Measurements from ENCODE around the gene CSF1. TPM values are rescaled to one million over a fixed set of nuclear protein-coding genes. Genes with fewer than 3 reads are reported as not detected.

CSF1 gene
- total RNA-seq, 1 donor from 2014 or later: 4.6 TPM

DNA sequence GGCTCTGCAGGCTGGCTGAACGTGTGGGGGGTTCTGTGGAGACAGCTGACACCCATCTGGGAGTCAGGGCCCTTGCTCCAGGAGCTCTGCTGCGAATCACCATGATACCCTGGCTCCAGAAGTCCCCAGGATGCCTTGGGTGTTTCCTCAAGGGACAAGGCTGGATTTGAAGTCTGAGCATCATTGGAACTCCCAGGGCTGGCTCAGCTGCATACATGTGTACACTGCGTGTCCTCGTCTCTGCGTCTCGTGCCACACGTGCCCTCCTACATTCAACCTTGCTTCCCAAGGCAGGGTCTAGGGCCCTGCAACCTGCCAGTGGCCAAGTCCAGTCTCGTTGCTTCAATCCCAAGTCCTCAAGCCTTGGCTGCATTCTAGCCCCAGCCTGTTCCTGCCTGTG is 11.7 kb downstream of the CSF1 start:
- ATAC-seq: no peak

DNA sequence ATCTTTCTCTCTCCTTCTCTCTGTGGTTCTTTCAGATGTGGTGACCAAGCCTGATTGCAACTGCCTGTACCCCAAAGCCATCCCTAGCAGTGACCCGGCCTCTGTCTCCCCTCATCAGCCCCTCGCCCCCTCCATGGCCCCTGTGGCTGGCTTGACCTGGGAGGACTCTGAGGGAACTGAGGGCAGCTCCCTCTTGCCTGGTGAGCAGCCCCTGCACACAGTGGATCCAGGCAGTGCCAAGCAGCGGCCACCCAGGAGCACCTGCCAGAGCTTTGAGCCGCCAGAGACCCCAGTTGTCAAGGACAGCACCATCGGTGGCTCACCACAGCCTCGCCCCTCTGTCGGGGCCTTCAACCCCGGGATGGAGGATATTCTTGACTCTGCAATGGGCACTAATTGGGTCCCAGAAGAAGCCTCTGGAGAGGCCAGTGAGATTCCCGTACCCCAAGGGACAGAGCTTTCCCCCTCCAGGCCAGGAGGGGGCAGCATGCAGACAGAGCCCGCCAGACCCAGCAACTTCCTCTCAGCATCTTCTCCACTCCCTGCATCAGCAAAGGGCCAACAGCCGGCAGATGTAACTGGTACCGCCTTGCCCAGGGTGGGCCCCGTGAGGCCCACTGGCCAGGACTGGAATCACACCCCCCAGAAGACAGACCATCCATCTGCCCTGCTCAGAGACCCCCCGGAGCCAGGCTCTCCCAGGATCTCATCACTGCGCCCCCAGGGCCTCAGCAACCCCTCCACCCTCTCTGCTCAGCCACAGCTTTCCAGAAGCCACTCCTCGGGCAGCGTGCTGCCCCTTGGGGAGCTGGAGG is 12.7 kb downstream of the CSF1 start:
- ATAC-seq: no peak

GRCh38 chr1:109923946-109924275 is 13.3 kb downstream of the CSF1 start:
- ATAC-seq: no peak

GRCh38 chr1:109924316-109924715 is 13.7 kb downstream of the CSF1 start:
- peak; percentile 34 for ATAC-seq

- no peak for ATAC-seq
Observed at GRCh38 chr1:109925159-109925990, 14.7 kb downstream of the CSF1 start.

DNA sequence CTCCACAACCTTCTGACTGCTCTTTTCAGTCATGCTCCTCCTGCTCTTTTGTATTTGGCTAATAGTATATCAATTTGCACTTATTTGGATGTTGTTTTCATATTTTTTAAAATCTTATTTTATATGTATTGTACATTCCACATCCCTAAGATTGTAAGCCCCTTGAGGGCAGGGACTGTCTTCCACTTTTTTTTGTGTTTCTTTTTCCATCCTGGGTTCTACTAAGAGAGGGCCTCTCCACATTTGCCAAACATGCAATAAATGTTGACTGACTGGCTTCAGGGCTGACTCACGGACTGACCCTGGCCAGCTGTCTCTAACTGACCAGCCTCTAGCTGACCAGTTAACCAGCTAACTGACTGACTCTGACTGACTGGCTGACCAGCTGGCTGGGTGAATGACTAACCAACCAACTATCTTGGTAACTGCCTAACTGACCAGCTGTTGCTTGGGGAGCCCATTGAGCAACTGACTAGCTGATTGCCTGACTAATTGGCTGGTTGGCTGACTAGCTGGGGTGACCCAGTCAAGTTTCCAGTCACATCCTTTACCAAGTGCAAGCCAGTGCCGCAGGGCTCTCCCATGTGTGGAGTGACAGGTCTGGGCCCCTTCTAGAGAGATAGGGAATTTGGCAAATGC is 16.1 kb downstream of the CSF1 start:
- ATAC-seq: no peak

- no peak for ATAC-seq
Observed at GRCh38 chr1:109927356-109927755, 16.7 kb downstream of the CSF1 start.

GRCh38 chr1:109927911-109928321 is 17.3 kb downstream of the CSF1 start:
- no peak for ATAC-seq

- no peak for ATAC-seq
Observed at GRCh38 chr1:109928591-109929111, 18.0 kb downstream of the CSF1 start.

DNA sequence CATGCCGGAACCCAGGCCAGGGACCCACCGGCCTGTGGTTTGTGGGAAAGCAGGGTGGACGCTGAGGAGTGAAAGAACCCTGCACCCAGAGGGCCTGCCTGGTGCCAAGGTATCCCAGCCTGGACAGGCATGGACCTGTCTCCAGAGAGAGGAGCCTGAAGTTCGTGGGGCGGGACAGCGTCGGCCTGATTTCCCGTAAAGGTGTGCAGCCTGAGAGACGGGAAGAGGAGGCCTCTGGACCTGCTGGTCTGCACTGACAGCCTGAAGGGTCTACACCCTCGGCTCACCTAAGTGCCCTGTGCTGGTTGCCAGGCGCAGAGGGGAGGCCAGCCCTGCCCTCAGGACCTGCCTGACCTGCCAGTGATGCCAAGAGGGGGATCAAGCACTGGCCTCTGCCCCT is 18.5 kb downstream of the CSF1 start:
- peak; percentile 74 for ATAC-seq

- no peak for ATAC-seq
Observed at GRCh38 chr1:109929588-109930251, 19.1 kb downstream of the CSF1 start.

DNA sequence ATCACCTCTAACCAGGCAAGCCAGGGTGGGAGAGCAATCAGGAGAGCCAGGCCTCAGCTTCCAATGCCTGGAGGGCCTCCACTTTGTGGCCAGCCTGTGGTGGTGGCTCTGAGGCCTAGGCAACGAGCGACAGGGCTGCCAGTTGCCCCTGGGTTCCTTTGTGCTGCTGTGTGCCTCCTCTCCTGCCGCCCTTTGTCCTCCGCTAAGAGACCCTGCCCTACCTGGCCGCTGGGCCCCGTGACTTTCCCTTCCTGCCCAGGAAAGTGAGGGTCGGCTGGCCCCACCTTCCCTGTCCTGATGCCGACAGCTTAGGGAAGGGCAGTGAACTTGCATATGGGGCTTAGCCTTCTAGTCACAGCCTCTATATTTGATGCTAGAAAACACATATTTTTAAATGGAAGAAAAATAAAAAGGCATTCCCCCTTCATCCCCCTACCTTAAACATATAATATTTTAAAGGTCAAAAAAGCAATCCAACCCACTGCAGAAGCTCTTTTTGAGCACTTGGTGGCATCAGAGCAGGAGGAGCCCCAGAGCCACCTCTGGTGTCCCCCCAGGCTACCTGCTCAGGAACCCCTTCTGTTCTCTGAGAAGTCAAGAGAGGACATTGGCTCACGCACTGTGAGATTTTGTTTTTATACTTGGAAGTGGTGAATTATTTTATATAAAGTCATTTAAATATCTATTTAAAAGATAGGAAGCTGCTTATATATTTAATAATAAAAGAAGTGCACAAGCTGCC is 19.8 kb downstream of the CSF1 start:
- ATAC-seq: no peak

DNA sequence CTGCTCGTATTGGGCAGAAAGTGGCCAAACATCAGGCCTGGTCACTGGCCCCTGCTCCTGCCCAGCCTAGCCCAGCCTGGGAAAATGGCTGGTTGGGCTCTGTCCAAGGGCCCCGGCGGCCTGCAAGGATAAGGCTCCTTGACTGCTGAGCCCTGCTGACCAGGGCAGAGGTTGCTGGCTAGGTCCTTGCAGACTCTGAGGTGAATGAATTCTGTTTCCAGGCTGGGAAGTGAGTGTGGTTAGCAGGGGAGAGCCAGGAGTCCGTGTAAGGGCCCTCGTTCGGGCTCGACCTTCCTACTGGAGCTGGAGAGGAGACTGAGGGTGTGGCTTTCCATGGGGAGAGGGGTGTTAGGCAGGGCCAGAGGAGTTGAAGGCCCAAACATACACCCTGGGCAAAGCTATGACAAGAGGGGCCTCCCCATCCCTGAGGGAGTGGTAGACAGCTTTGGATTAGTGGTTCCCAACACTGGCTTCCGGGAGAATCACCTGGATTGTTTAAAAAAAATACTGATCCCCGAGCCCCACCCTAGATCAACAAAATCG is 20.6 kb downstream of the CSF1 start:
- peak; percentile 61 for ATAC-seq

DNA sequence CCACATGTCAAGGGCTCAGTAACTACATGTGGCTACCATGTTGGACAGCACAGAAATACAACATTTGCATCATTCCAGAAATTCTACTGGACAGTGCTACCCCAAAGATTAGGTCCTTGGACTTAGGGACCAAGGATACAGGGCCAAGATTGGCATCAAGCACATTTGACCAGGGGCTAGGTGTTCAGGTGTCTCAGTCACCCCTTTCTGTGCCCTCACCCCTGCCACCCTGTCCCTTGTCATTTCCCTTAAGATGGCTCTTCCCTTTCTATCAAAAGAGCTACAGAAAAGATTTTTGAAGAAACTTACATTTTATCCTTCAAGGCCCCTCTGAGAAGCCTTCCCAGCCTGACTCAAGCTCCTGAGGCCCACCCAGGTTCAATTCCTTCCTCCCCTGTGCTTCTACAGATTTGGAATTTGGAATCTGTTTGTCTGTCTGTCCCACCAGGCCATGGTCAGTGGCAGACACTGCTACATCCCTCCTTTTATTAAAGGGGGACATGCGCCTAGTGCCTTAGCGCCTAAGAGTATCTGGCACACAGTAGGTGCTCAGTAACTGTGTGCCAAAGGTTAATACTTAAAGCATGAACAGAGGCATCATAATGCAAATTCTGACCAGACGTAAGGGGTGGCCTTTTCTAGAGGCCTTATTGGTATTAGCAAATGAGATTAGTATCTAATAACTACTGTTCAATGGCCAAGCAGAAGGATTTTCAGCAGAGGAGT is 21.4 kb downstream of the CSF1 start:
- ATAC-seq: no peak

DNA sequence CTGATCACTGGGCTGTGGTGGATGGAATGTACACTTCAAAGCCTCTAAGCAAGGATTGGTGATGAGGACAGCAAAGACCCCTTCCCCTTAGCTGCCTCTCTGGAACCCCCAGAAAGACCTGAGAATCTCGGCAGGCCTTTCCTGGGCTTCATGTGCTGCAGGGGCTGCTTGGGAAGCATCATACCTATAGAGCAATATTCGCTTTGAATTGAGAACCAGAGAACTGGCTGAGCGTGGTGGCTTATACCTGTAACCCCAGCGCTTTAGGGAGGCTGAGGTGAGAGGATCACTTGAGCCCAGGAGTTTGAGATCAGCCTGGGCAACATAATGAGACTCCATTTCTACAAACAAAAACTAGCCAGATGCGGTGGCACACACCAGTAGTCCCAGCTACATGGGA is 22.0 kb downstream of the CSF1 start:
- no peak for ATAC-seq

DNA sequence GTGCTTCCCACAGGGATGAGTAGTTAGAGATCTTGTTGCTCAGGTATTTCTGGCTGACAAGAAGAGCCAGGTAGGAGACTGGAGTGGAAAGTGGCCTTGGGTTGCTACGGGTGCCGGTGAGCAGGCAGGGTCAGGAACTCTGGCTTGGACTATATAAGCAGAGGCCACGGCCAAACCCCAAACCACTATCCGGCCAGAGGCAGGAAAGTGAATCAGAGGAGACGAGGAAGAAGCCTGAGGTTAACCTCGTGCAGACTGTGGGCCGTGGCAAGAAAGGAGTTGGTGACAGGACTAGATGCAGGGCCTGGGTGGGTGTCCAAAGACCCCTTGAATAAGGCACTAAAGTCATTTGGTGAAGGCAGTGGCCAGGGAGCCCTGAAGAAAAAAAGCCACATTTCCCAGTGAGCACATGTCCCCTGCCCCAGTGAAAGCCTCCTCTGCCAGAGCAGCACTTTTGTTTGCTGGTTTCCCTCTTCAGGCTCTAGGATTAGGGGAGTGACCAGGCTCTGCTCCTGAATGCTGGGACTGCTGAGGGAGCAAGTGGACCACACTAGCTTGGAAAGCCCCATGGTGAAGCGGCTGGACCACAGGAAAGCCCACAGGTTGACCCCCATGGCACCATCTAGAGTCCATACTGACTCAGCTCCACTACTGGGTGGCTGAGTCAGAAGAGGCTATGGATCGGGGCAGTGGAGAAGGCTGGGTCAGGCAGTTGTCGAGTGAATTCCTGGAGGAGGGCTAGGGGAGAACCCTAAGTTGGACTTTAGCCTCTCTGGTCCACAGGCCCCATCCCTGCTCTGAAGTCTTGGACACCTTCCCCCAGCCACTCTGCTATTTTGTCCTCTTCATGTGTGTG is 23.4 kb downstream of the CSF1 start:
- ATAC-seq: no peak

- no peak for ATAC-seq
Observed at GRCh38 chr1:109935451-109935900, 24.8 kb downstream of the CSF1 start.

DNA sequence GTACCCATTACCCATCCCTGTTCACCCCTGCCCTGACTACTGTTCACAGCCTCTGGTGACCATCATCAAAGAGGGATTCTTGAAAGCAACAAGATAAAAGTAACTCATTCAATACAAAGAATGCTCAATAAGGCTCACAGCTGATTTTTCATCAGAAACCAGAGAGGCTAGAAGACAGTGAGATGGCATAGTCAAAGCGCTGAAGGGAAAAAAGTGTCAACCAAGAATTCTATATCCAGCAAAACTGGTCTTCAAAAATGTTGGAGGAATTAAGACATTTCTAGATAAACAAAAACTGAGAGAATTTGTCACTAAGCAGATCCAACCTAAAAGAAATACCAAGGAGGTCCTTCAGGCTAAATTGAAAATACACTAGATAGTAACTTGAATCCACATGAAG is 27.1 kb downstream of the CSF1 start:
- no peak for ATAC-seq

DNA sequence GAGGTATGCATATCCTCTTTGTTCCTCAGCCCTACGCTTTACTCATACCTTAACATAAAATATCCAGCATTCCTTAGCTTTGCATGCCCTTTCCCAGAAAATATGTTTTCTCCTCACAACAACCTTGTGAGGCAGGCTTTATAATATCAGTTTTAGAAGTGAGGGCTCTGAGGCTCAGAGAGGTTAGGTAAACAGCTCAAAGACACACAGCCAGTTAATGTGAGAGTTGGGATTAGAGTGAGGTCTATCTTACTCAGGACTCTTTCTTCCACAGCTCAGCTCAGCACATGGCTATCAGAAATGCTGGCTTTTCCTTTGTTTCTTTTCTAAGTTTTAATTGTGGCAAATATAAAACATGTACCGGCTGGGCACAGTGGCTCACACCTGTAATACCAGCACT is 27.9 kb downstream of the CSF1 start:
- ATAC-seq: no peak

DNA sequence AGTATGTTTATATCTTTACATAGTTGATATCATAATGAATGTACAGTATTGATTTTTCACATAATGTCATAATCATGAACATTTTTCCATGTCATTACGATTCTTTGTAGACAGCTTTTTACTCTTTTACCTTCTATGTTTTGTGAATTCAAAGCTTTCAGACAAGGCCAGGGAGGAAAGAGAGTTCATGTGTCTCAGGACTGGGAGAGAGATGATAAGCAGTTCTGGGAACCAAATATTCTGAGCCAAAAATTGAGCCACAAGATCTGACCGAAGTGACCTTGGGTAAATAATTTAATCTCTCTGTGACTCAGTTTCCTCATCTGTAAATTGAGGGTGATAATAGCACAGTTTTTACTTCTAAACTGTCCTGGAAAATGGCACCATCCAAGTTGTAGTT is 31.8 kb downstream of the CSF1 start:
- ATAC-seq: no peak
